Measurements from ENCODE around the gene B3GNT3. TPM values are rescaled to one million over a fixed set of nuclear protein-coding genes. Genes with fewer than 3 reads are reported as not detected.

Gene B3GNT3
- total and polyA plus RNA-seq, 2 donors (not counting 1 experiment from before 2014, with no cell fraction given), result 0.06 TPM; not detected in 1

DNA sequence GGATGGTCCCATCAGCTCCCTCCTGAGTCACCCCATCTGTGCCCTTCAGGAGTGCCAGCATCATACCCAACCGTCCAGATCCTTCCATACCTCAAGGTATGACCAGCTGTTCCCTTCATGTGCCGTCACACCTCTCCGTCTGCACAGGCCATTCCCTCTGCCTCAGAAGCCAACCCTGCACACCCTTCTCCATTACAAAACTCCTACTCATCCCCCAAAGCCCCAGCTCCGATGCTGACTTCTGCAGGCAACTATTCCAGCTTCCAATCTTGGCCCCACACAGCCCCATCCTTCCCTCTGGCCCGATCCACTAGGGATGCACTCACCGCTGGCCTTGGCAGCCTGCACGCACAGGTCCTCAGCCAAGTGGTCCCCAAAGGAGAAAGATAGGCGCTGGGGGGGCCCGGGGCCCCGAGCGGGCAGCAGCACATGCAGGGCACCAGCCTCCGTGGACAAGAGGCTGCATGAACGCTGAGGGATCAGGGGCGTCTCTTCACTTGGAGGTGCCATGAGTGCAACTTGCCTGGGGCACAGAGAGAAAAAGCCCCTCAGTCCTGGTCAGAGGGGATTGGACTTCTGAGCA lies 49.1 kb downstream of the B3GNT3 start:
- H3K4me2 ChIP-seq (replicated peaks; ENCODE audit: low read depth, low read length, poor library complexity, severe bottlenecking), result no peak overlapping the region
- TF ChIP-seq, protein P1, sequence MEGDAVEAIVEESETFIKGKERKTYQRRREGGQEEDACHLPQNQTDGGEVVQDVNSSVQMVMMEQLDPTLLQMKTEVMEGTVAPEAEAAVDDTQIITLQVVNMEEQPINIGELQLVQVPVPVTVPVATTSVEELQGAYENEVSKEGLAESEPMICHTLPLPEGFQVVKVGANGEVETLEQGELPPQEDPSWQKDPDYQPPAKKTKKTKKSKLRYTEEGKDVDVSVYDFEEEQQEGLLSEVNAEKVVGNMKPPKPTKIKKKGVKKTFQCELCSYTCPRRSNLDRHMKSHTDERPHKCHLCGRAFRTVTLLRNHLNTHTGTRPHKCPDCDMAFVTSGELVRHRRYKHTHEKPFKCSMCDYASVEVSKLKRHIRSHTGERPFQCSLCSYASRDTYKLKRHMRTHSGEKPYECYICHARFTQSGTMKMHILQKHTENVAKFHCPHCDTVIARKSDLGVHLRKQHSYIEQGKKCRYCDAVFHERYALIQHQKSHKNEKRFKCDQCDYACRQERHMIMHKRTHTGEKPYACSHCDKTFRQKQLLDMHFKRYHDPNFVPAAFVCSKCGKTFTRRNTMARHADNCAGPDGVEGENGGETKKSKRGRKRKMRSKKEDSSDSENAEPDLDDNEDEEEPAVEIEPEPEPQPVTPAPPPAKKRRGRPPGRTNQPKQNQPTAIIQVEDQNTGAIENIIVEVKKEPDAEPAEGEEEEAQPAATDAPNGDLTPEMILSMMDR (IDR thresholded peaks at IDR 0.05), result no peak
- TF ChIP-seq EZH2 (IDR thresholded peaks at IDR 0.05; ENCODE audit: borderline replicate concordance, insufficient read depth, low read depth, low read length, poor library complexity, severe bottlenecking), result no peak
- no peak overlapping the region for H3K4me3 ChIP-seq (ENCODE audit: control extremely low read depth in 1 of 5, extremely low read depth in 1 of 5, insufficient read depth in 1 of 5, low read depth in 2 of 5, low read length in 4 of 5)
- POLR2A ChIA-PET, result no interaction called here
- 86% methylated on average over 14 of the region's 14 CpGs for WGBS (ENCODE audit: insufficient coverage)
- H3K4me1 ChIP-seq (ENCODE audit: control insufficient read depth in 2 of 2, insufficient read depth in 2 of 2, low read length in 2 of 2), result peaks cover 33 to 55% of the 10 kb centered on the region in 2 donors
- no peak overlapping the region for H3K27ac ChIP-seq (ENCODE audit: low read length in 2 of 2)
- Mint-ChIP-seq H3K27ac (peak overlapping the region; percentile 56), H3K4me1 (peaks cover 43% of the 10 kb centered on the region), H3K4me3 (peak overlapping the region; percentile 32), H3K27me3 (no peaks in the 10 kb centered on the region), H3K9me3 (ENCODE audit: insufficient read depth) (no peaks in the 10 kb centered on the region)
- peaks cover 0 to 53% of the 10 kb centered on the region in 2 experiments for H3K36me3 ChIP-seq (replicated peaks in 1 of 2; ENCODE audit: control extremely low read depth in 1 of 2, control insufficient read depth in 1 of 2, extremely low read depth in 1 of 2, insufficient read depth in 2 of 2, low read length in 1 of 2)
- H3K79me2 ChIP-seq (ENCODE audit: control insufficient read depth, insufficient read depth, low read length), result peaks cover 74% of the 10 kb centered on the region
- peaks cover 0 to 6% (median 0%) of the 10 kb centered on the region in 3 donors for H3K9me3 ChIP-seq (ENCODE audit: control extremely low read depth in 1 of 3, control insufficient read depth in 2 of 3, insufficient read depth in 1 of 3, low read length in 2 of 3)
- CTCF ChIA-PET, result no interaction called here
- H2AFZ ChIP-seq (ENCODE audit: insufficient read depth, low read depth, low read length, poor library complexity, severe bottlenecking), result no peak overlapping the region
- H4K20me1 ChIP-seq (ENCODE audit: control insufficient read depth, insufficient read depth, low read length, poor library complexity, severe bottlenecking), result peaks cover 44% of the 10 kb centered on the region
- H3K9ac ChIP-seq (ENCODE audit: low read length), result no peak overlapping the region
- no peaks in the 10 kb centered on the region for H3K27me3 ChIP-seq (replicated peaks in 1 of 4; ENCODE audit: control extremely low read depth in 1 of 4, control insufficient read depth in 3 of 4, insufficient read depth in 4 of 4, low read length in 3 of 4)
- no peak for DNase-seq
- ATAC-seq (ENCODE audit: low read depth), result no peak
- intact Hi-C loops (cut with micrococcal nuclease), result no loop called here

DNA sequence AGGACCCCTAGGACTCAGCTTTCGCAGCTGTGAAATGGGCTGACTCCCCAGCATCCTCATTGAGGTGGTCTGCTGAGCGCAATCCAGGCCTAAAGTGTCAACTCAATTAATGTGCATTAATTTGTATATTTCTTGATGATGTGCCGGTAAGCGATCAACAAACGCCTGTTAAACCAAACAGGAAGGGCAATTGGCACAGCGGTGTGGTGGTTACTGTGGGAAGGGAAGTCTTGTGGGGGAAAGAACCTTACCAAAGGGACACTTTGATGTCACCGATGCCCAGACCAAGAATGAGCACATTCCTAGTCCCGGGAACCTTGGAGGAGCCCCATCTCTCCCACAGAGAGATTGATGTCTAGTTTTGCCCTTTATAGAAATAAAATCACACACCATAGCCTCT lies 51.2 kb downstream of the B3GNT3 start:
- CTCF ChIA-PET, result interaction anchor here (1.0 to 5.6 kb wide), 4 partner anchors 9 to 62 kb away, joined by 3 to 50 read pairs (median 6); partner anchors contain the start of gene RPL18A
- DNase-seq, result no peak
- Mint-ChIP-seq H3K9me3 (ENCODE audit: insufficient read depth) (no peaks in the 10 kb centered on the region), H3K4me1 (peaks cover 54% of the 10 kb centered on the region), H3K4me3 (peak overlapping the region; percentile 75), H3K27ac (peak overlapping the region; percentile 81), H3K27me3 (no peaks in the 10 kb centered on the region)
- Histone ChIP-seq H3K9ac (ENCODE audit: low read length) (no peak overlapping the region), H2AFZ (ENCODE audit: insufficient read depth, low read depth, low read length, poor library complexity, severe bottlenecking) (no peak overlapping the region), H3K4me1 (ENCODE audit: control insufficient read depth in 2 of 2, insufficient read depth in 2 of 2, low read length in 2 of 2) (peaks cover 51 to 77% of the 10 kb centered on the region in 2 donors), H3K27ac (ENCODE audit: low read length in 2 of 2) (peak overlapping the region; percentile 10 to 94), H3K36me3 (replicated peaks in 1 of 2; ENCODE audit: control extremely low read depth in 1 of 2, control insufficient read depth in 1 of 2, extremely low read depth in 1 of 2, insufficient read depth in 2 of 2, low read length in 1 of 2) (peaks cover 0 to 33% of the 10 kb centered on the region in 2 experiments), H4K20me1 (ENCODE audit: control insufficient read depth, insufficient read depth, low read length, poor library complexity, severe bottlenecking) (peaks cover 36% of the 10 kb centered on the region), H3K9me3 (ENCODE audit: control extremely low read depth in 1 of 3, control insufficient read depth in 2 of 3, insufficient read depth in 1 of 3, low read length in 2 of 3) (peaks cover 0 to 6% (median 0%) of the 10 kb centered on the region in 3 donors), H3K4me3 (ENCODE audit: control extremely low read depth in 1 of 5, extremely low read depth in 1 of 5, insufficient read depth in 1 of 5, low read depth in 2 of 5, low read length in 4 of 5) (peak overlapping the region in 4 of 5 experiments; percentile 6 to 67 (median 12)), H3K4me2 (replicated peaks; ENCODE audit: low read depth, low read length, poor library complexity, severe bottlenecking) (peak overlapping the region; percentile 93), H3K27me3 (replicated peaks in 1 of 4; ENCODE audit: control extremely low read depth in 1 of 4, control insufficient read depth in 3 of 4, insufficient read depth in 4 of 4, low read length in 3 of 4) (no peaks in the 10 kb centered on the region), H3K79me2 (ENCODE audit: control insufficient read depth, insufficient read depth, low read length) (peaks cover 63% of the 10 kb centered on the region)
- intact Hi-C loops (cut with micrococcal nuclease), result no loop called here
- POLR2A ChIA-PET, result no interaction called here
- ATAC-seq (ENCODE audit: low read depth), result no peak
- TF ChIP-seq, protein P1 (IDR thresholded peaks at IDR 0.05), result no peak
- no peak for TF ChIP-seq EZH2 (IDR thresholded peaks at IDR 0.05; ENCODE audit: borderline replicate concordance, insufficient read depth, low read depth, low read length, poor library complexity, severe bottlenecking)
- WGBS (ENCODE audit: insufficient coverage), result 40% methylated on average over 5 of the region's 8 CpGs

Measured in B cell (primary cell).